ENCODE results near the gene NEUROG1.
A peak's percentile ranks its signal among the peaks of the same experiment; 100 is the strongest.

The NEUROG1 gene

DNA sequence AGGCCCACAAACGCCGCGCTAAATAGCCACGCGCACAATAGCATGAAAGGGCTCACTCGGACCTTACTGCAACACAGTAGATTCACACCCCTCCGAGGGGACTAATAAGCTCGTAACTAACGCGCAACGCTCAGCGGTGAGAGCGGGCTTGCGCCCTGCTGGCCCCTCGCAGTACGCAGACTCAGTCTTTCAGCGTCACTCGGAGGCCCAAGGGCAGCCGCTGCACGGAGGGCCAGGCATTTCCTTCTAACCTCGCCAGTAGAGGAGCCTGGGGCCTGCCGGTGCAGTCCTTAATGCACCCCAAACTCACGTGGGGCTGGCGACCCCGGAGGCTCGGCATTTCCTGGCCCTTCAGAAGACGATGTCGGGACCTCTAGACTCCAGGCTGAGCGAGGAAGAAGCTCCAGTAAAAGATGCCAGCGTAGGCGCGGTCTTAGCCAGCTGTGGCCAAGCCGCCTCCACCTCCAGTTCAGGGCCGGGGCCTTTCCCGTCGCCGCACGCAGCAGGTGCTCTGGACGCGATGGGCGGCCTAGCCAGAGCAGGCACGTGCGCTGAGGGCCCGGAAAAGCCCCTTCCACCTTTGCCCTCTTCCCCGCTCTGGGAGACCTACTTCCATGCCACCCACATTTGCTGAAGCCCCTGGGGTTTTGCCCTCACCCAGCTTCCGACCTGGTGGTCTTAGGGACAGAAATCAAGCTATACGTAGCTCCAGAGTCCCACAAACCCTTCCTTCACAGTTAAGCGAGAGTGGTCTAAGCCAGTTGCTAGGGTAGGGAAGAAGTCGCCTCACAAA, 45.3 kb downstream of the NEUROG1 start:
- TF ChIP-seq, protein P1, sequence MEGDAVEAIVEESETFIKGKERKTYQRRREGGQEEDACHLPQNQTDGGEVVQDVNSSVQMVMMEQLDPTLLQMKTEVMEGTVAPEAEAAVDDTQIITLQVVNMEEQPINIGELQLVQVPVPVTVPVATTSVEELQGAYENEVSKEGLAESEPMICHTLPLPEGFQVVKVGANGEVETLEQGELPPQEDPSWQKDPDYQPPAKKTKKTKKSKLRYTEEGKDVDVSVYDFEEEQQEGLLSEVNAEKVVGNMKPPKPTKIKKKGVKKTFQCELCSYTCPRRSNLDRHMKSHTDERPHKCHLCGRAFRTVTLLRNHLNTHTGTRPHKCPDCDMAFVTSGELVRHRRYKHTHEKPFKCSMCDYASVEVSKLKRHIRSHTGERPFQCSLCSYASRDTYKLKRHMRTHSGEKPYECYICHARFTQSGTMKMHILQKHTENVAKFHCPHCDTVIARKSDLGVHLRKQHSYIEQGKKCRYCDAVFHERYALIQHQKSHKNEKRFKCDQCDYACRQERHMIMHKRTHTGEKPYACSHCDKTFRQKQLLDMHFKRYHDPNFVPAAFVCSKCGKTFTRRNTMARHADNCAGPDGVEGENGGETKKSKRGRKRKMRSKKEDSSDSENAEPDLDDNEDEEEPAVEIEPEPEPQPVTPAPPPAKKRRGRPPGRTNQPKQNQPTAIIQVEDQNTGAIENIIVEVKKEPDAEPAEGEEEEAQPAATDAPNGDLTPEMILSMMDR (IDR thresholded peaks at IDR 0.05; ENCODE audit: low read depth, low read length): no peak
- peak overlapping the region in 1 of 2 donors; percentile 21 for H3K4me3 ChIP-seq (replicated peaks in 1 of 2; ENCODE audit: low read depth in 2 of 2, low read length in 2 of 2)
- peak; percentile 8 to 20 for DNase-seq (ENCODE audit: low read depth in 2 of 2)

DNA sequence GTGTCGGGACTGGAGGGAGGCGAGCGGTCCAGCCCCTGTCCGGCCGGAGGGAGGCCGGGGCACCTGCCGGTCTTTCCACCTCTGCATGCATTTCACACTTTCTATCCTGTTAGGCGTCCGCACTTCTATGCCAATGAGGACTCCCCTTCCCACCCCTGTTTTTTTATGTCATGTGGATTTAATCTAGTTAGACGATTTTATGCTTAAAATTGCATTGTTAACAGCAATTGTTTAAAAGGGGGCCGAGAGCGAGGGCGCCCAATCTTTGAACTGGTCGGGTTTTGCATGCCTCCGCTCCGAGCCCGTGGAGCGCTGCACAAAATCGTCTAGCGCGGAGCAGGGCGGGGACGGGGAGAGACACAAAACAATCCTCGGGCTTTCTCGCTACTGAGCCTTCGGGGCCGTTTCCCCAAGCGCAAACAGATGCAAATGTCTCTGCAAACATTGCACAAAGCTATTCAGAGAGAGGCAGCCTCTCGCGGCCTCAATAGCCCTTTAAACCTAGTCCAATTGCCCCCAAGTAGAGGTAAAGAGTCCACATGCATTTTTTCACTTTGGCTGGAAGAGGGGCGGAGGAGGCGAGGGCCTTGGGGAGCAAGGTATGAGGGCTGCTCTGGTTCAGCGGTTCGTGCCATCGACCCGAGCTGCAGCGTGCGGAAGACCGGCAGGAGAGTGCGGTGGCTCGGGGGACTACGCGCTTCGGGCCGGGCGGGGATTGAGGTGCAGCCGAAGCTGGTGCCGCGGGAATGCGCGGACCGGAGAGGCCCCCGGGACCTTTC, 46.1 kb downstream of the NEUROG1 start:
- peak overlapping the region in 1 of 2 donors; percentile 21 for H3K4me3 ChIP-seq (replicated peaks in 1 of 2; ENCODE audit: low read depth in 2 of 2, low read length in 2 of 2)
- TF ChIP-seq, protein P1 (IDR thresholded peaks at IDR 0.05; ENCODE audit: low read depth, low read length): no peak
- peak in 1 of 2 donors; percentile 9 for DNase-seq (ENCODE audit: low read depth in 2 of 2)

DNA sequence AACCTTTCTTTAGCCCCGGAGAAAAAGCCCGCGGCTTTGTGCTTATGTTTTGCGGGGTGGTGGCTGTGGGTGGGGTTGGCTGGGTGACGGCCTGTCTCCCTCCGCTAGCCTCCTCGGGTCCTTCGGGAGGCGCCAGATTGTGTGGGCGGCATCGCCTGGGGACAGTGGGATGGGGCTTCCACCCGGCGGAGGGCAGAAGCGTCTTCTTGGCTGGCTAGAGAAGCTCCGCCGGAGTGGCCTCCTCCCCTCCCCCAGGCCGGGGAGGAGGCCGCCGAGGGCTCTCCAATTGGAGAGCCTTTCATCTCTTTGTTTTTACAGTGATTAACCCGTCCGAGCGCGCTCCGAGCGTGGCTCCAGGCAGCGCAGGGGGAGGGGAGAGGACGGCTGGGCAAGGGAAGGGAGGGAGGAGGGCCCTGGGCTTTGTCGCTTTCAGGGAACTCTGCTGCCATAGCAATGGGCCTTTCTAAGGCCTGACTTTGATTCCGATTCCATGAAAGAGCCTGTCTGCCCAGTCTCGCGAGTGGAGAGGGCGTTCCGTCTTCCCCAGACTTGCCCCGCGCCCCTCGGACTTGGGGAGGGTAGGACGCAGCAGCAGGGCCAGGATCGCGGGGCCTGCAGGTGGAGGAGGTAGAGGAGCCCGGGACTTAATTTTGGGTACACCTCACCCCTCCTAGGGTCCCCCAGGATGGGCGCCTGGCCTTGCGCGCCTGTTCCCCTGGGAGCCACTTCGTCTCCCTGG, 46.9 kb downstream of the NEUROG1 start:
- peak; percentile 46 to 70 for DNase-seq (ENCODE audit: low read depth in 2 of 2)
- TF ChIP-seq, protein P1 (IDR thresholded peaks at IDR 0.05; ENCODE audit: low read depth, low read length): no peak
- H3K4me3 ChIP-seq (replicated peaks in 1 of 2; ENCODE audit: low read depth in 2 of 2, low read length in 2 of 2): peak overlapping the region; percentile 36

DNA sequence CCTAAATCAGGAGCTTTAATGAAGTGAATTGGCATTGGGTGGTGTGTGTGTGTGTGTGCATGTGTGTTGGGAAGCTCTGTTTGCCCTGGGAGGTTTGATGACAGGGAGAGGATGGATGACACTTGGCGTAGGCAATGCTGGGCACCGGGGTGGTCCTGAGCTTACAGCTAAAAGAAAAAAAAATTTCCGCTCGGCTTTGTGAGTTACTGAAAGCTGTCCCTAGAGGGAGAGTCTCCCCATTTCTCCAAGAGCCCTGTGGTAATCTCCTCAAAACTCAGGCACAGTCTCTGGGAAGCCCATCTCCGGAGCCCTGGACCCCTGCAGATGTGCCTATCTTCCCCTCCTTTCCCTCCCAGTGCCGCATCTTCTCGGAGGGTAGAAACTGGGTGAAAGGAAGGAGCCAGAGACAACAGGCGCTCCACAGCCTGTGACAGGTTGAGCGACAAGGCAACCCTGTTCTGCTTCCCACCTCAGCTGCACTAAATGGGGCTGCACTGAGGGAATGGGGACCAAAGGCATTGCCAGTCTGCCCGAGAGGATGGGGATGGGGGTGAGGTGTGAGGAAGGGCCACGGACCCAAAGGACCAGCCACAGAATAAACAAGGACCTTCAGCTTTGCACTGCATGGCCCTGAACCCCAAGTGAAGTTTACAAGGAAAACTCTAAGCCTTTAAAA, 47.8 kb downstream of the NEUROG1 start:
- no peak for DNase-seq (ENCODE audit: low read depth in 2 of 2)
- no peak overlapping the region for H3K4me3 ChIP-seq (replicated peaks in 1 of 2; ENCODE audit: low read depth in 2 of 2, low read length in 2 of 2)
- TF ChIP-seq, protein P1 (IDR thresholded peaks at IDR 0.05; ENCODE audit: low read depth, low read length): no peak

DNA sequence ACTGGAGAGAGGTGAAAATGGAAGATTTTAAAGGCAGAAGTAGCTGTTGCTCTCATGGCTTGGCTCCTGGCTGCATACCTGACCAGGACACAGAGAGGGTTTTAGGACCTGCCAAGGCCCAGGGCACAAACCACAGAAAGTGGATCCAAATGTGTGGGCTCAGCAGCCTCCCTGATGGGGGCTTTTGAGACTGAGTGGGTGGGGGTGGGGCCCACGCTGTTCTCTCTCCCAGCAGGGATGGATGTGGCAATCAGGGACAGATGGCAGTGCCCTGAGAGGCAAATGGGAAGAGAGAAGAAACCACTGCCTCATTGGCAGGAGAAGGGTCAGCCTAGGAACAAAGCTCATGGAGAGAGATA, 48.7 kb downstream of the NEUROG1 start:
- H3K4me3 ChIP-seq (replicated peaks in 1 of 2; ENCODE audit: low read depth in 2 of 2, low read length in 2 of 2): no peak overlapping the region
- TF ChIP-seq, protein P1 (IDR thresholded peaks at IDR 0.05; ENCODE audit: low read depth, low read length): no peak
- DNase-seq (ENCODE audit: low read depth in 2 of 2): no peak
